Aorta (tissue), 5 donors: ENCODE data around the gene B3GNT4. TPM values are rescaled to one million over a fixed set of nuclear protein-coding genes. Genes with fewer than 3 reads are reported as not detected.
A peak's percentile ranks its signal among the peaks of the same experiment; 100 is the strongest.

ENCODE experiments used
- ATAC-seq: fragments of 200-7000 bp; cut with Tn5 transposase; one replicate; pipeline ENCODE4 v1.9.1; 2022; ENCODE audit warnings: moderate library complexity; ENCODE audit not compliant: low FRiP score
- DNase-seq, 2 donors: peaks; one replicate each; pipeline ENCODE4 v3.0.0-alpha.2; 2020
- H3K27ac ChIP-seq, 2 donors: one replicate each; pipeline ENCODE4 v1.5.1; 2013; ENCODE audit warnings: low read length in 2 of 2, mild to moderate bottlenecking in 2 of 2, moderate library complexity in 2 of 2, control low read depth in 1 of 2, inconsistent platforms in 1 of 2, low read depth in 1 of 2
- H3K27me3 ChIP-seq, 2 donors: one replicate each; pipeline ENCODE4 v1.6.1; 2013; ENCODE audit warnings: control low read depth in 1 of 2, low read length in 1 of 2, mild to moderate bottlenecking in 1 of 2, moderate library complexity in 1 of 2; ENCODE audit not compliant: insufficient read depth in 2 of 2, control insufficient read depth in 1 of 2
- H3K36me3 ChIP-seq, 2 donors: one replicate each; pipeline ENCODE4 v1.6.1; 2013; ENCODE audit warnings: control low read depth in 1 of 2, low read length in 1 of 2, mild to moderate bottlenecking in 1 of 2; ENCODE audit not compliant: insufficient read depth in 2 of 2, control insufficient read depth in 1 of 2
- H3K4me1 ChIP-seq, 2 donors: one replicate each; pipeline ENCODE4 v1.6.1; 2013; ENCODE audit warnings: low read length in 2 of 2, control low read depth in 1 of 2, mild to moderate bottlenecking in 1 of 2, moderate library complexity in 1 of 2; ENCODE audit not compliant: insufficient read depth in 2 of 2, control insufficient read depth in 1 of 2
- H3K4me3 ChIP-seq, 2 donors: one replicate each; pipeline ENCODE4 v1.5.1; 2013; ENCODE audit warnings: low read length in 2 of 2, control low read depth in 1 of 2, mild to moderate bottlenecking in 1 of 2
- H3K9me3 ChIP-seq: one replicate; pipeline ENCODE4 v1.6.1; 2013; ENCODE audit warnings: mild to moderate bottlenecking, low read length; ENCODE audit not compliant: control insufficient read depth
- WGBS, 2 donors: extraction: QIAGEN DNeasy Blood & Tissue Kit; methylation state at CpG; one replicate each; pipeline ENCODE4 v1.1.7; 2013; 5-methylcytosine and 5-hydroxymethylcytosine counted together
- intact Hi-C, 2 donors: fragments of 100-400 bp; cut with DNase I; formaldehyde crosslinking; loops; one replicate each; pipeline versions ENCODE4 v1.14.2 to v1.15.0; 2022
- polyA plus RNA-seq, 2 donors: library from polyadenylated mRNA; stranded (reverse); fragments of 200-250 nt; gene quantifications; one replicate each; pipeline ENCODE4 v1.2.3, GENCODE V29; 2013
- total RNA-seq, 2 donors: library from RNA; stranded (reverse); fragmentation: NEBNext Ultra II Directional; extraction: Animal tissue kit (Norgen Biotek cat#: 25700); gene quantifications; one replicate each; pipeline ENCODE4 v1.2.1, GENCODE V29; 2021
- donor health status: healthy with polysubstance abuse.
- donor health status: Bipolar disorder and iron deficiency.
- donor health status: DM: no; HTN: no; CAD: no.
- donor health status: DM: no; HTN: no; CAD: no.
- donor health status: DM: yes; HTN: yes; CAD: no.

The B3GNT4 gene
- total and polyA plus RNA-seq, 4 donors, result 0.38 TPM; not detected in 3

GRCh38 chr12:122184517-122184916 lies 19.0 kb upstream of the B3GNT4 start:
- Histone ChIP-seq H3K4me1 (no peaks in the 10 kb centered on the region), H3K9me3 (no peaks in the 10 kb centered on the region), H3K27ac (no peak overlapping the region), H3K27me3 (no peaks in the 10 kb centered on the region), H3K4me3 (no peak overlapping the region), H3K36me3 (no peaks in the 10 kb centered on the region)
- peak; percentile 13 for ATAC-seq
- intact Hi-C loops, result no loop called here
- DNase-seq, result no peak
- 89 to 93% methylated on average over 18 of the region's 18 CpGs for WGBS, 2 donors

GRCh38 chr12:122185079-122185478 lies 18.4 kb upstream of the B3GNT4 start:
- H3K4me1 ChIP-seq, result no peaks in the 10 kb centered on the region
- H3K9me3 ChIP-seq, result no peaks in the 10 kb centered on the region
- H3K27me3 ChIP-seq, result no peaks in the 10 kb centered on the region
- ATAC-seq (no peak), DNase-seq (no peak)
- H3K27ac ChIP-seq, result no peak overlapping the region
- 92 to 93% methylated on average over 7 of the region's 7 CpGs for WGBS, 2 donors
- H3K36me3 ChIP-seq, result no peaks in the 10 kb centered on the region
- H3K4me3 ChIP-seq, result no peak overlapping the region
- intact Hi-C loops, result no loop called here

- no peaks in the 10 kb centered on the region for H3K4me1 ChIP-seq
- no peaks in the 10 kb centered on the region for H3K27me3 ChIP-seq
- H3K36me3 ChIP-seq, result no peaks in the 10 kb centered on the region
- ATAC-seq (no peak), DNase-seq (no peak)
- H3K4me3 ChIP-seq, result no peak overlapping the region
- H3K9me3 ChIP-seq, result no peaks in the 10 kb centered on the region
- WGBS, 2 donors, result 91 to 97% methylated on average over 10 of the region's 10 CpGs
- intact Hi-C loops, result no loop called here
- no peak overlapping the region for H3K27ac ChIP-seq
These were observed 17.9 kb upstream of the B3GNT4 start for GRCh38 chr12:122185494-122186082.

- Histone ChIP-seq H3K27me3 (no peaks in the 10 kb centered on the region), H3K27ac (no peak overlapping the region), H3K4me1 (no peaks in the 10 kb centered on the region), H3K9me3 (no peaks in the 10 kb centered on the region), H3K36me3 (no peaks in the 10 kb centered on the region), H3K4me3 (no peak overlapping the region)
- DNase-seq (peak in 1 of 2 donors; percentile 34), ATAC-seq (no peak)
- intact Hi-C loops, result no loop called here
- WGBS, 2 donors, result 60 to 71% methylated on average over 12 of the region's 12 CpGs
These were observed 16.0 kb upstream of the B3GNT4 start for GRCh38 chr12:122187466-122187865.

GRCh38 chr12:122189626-122190475 lies 13.7 kb upstream of the B3GNT4 start:
- Histone ChIP-seq H3K36me3 (no peaks in the 10 kb centered on the region), H3K27ac (no peak overlapping the region), H3K9me3 (no peaks in the 10 kb centered on the region), H3K4me1 (no peaks in the 10 kb centered on the region), H3K27me3 (no peaks in the 10 kb centered on the region), H3K4me3 (no peak overlapping the region)
- WGBS, 2 donors, result 87 to 90% methylated on average over 33 to 34 of the region's 34 CpGs
- intact Hi-C loops, result no loop called here
- no peak for ATAC-seq
- DNase-seq, result peak in 1 of 2 donors; percentile 76

- no peaks in the 10 kb centered on the region for H3K4me1 ChIP-seq
- intact Hi-C loops, result no loop called here
- 67 to 68% methylated on average over 18 of the region's 18 CpGs for WGBS, 2 donors
- H3K4me3 ChIP-seq, result no peak overlapping the region
- DNase-seq, result peak; percentile 58 to 72
- no peaks in the 10 kb centered on the region for H3K27me3 ChIP-seq
- ATAC-seq, result no peak
- no peaks in the 10 kb centered on the region for H3K9me3 ChIP-seq
- H3K27ac ChIP-seq, result no peak overlapping the region
- H3K36me3 ChIP-seq, result no peaks in the 10 kb centered on the region
These were observed 12.5 kb upstream of the B3GNT4 start for GRCh38 chr12:122190842-122191668.

- H3K4me1 ChIP-seq, result no peaks in the 10 kb centered on the region
- intact Hi-C loops, result no loop called here
These were observed 11.1 kb upstream of the B3GNT4 start for GRCh38 chr12:122192441-122192840.

GRCh38 chr12:122194804-122195203 lies 8.7 kb upstream of the B3GNT4 start:
- H3K4me3 ChIP-seq, result no peak overlapping the region
- no peaks in the 10 kb centered on the region for H3K9me3 ChIP-seq
- no peaks in the 10 kb centered on the region for H3K36me3 ChIP-seq
- no peaks in the 10 kb centered on the region for H3K4me1 ChIP-seq
- no peaks in the 10 kb centered on the region for H3K27me3 ChIP-seq
- no peak for ATAC-seq
- H3K27ac ChIP-seq, result no peak overlapping the region
- intact Hi-C loops, result no loop called here
- 84 to 86% methylated on average over 1 of the region's 1 CpG for WGBS, 2 donors
- no peak for DNase-seq

More at GRCh38 chr12:122192441-122192840, 11.1 kb upstream of the B3GNT4 start:
- peak in 1 of 2 donors; percentile 16 for DNase-seq
- WGBS, 2 donors, result 81 to 85% methylated on average over 11 of the region's 11 CpGs
- Histone ChIP-seq H3K27me3 (no peaks in the 10 kb centered on the region), H3K27ac (no peak overlapping the region), H3K9me3 (no peaks in the 10 kb centered on the region), H3K36me3 (no peaks in the 10 kb centered on the region), H3K4me3 (no peak overlapping the region)
- no peak for ATAC-seq
